ENCODE results near the gene ALAS1.
A peak's percentile ranks its signal among the peaks of the same experiment; 100 is the strongest.

ALAS1 gene

DNA sequence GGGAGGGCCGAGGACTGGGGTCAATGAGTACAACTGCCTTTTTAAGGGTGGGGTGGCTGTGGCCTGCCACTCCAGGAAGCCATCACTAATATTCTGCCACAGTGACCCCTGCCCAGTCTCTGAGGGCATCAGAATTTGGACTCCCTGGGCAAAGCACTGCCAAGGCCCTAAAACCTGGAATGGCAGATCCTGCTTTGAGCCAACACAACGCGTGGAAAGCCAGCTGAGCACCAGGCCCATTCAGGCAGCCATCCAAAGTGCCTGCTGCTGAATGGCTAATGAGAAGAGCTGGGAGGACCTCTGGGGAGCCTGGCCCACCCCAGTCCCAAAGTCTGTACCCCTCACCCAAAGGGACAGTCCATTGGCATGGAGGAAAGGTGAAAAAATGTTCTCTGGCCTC lies 36.0 kb downstream of the ALAS1 start:
- no peak for DNase-seq (ENCODE audit: low read depth, low spot score)

DNA sequence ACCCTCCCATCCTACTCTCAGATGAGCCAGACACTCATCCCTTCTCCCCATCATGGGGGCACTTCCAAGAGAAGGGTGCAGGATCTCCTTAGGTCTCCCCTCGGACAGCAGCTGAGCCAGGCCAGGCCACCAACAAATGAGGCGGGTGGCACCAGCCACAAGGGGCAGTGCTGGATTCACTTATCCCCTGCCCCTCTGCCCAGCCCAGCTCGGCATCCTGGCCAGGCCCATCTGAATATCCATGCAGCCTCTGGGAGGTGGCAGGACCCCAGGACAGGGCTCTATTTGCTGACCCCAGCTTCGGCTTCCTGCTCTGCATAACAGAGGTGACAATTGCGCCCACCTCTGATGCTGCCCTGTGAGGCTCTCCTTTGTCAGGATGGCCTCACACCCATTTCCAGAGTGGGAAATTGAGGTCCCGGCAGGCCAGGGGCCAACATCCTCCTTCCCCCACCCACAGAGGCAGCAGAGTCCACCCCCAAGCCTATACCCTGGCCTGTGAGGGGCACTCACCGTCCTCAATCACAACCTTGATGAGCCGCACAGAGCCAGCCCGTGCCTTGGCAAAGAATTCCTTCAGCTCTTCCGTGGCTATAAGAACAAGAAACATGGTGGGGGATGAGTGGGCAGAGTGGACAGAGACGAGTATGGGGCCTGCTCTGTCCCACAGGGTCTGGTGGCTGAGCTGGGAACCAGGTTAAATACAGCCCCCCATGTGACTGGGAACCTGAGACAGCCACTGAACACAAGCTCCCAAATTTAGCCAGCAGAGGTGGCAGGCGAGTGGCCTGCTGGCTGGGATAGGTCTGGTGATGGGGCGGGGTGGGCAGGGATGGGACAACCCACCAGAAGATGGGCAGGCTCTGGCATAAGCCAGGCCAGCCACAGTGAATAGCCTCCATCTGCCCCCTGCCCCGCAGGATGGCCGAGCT lies 36.8 kb downstream of the ALAS1 start:
- no peak for DNase-seq (ENCODE audit: low read depth, low spot score)

DNA sequence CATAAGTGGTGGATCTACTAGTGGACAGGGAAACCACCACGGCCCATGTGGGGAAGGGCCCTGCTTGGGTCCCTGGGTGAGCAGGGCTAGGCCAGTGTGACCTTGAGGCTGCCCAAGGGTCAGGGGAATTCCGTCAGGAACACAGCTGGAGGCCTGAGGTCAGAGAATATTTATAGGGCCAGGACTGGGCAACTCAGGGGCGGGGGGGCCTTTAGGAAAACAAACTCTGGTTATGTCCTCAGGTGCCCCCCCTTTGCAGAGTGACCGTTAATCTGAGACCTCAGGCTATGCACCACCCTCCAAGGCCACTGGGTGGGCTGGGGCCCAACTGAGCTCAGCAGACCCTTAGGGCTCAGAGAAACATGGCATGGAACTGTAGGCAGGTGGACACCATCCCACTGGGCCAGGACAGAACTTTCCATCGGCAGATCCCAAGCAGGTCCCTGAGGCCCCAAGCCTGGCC lies 38.5 kb downstream of the ALAS1 start:
- DNase-seq (ENCODE audit: low read depth, low spot score) = no peak

DNA sequence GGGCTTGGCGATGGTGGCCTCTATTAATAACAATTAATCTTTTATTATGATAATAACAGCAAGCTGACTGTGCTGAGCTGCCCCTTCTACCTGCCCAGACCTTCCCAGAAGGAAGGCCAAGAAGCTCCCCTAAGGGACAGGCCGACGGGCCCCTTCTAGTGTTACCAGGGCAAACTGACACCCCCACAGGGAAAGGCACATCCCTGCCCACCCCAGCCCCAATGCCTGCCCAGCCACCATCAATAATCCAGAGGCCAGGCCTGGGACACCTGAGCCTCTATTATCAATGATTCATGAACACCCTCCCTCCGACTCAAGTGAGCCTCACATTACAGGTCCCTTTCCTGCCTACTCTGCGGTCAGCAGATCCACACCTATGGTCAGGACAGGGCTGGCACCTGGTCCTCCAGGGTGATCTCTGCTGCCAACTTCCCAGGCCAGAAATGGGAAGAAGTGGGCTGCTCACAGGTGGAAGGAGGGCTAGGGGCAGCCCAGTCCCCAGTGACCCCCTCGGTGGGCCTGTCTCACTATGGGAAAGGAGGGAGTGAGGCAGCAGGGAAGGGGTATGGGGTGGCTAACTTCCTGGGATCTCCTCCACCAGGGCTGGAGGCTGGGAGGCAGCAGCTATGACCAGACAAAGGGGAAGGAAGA lies 39.2 kb downstream of the ALAS1 start:
- DNase-seq (ENCODE audit: low read depth, low spot score) = no peak

DNA sequence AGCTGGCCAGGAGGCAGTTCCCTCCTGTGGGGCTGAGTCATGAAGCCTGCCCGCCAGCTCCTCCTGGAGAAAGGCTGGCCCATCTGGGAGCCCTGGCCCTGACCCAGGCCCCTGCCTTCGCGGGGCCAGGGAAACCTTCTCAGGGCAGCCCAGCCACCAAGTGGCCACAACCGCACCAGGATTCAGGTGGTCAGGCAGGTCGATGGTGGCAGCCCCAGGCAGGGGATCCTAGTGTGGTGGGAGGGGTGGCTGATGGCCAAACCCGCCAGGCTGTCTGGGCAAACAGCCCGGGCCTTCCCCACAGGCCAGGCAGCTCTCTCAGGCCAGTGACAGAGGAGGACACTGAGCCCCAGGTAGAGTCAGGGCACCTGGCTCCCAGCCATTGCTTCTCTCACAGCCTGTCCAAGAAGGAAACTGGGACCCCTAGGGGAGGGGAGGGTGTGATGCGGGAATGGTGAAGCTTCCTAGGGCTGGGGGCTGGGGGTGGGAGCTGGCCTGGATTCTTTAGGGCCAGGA lies 39.8 kb downstream of the ALAS1 start:
- DNase-seq (ENCODE audit: low read depth, low spot score) = peak; percentile 67

DNA sequence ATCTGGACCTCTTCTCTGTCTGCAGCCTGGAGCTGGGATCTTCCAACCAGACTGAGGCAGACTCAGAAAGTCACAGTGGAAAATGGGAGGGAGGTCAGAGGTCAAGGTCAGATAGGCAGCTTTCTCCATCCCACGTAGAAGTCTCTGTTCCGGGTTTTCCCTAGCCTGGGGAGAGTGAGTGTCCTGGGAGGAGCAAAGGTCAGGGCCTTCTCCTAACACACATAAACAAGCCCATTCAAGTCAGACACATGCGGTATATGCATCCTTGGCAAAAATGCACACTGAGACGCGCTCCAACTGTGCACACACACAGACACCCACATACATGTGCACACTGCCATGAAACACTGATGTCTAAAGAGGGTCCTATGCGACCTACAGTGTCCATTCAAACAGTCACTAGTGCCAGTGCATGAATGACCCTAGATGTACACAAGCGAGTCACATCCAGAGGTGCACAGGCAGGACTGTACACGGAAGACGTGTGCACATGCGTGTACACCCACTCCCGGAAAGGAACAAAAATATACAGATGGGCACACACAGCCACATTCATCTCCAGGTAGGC lies 40.3 kb downstream of the ALAS1 start:
- no peak for DNase-seq (ENCODE audit: low read depth, low spot score)

DNA sequence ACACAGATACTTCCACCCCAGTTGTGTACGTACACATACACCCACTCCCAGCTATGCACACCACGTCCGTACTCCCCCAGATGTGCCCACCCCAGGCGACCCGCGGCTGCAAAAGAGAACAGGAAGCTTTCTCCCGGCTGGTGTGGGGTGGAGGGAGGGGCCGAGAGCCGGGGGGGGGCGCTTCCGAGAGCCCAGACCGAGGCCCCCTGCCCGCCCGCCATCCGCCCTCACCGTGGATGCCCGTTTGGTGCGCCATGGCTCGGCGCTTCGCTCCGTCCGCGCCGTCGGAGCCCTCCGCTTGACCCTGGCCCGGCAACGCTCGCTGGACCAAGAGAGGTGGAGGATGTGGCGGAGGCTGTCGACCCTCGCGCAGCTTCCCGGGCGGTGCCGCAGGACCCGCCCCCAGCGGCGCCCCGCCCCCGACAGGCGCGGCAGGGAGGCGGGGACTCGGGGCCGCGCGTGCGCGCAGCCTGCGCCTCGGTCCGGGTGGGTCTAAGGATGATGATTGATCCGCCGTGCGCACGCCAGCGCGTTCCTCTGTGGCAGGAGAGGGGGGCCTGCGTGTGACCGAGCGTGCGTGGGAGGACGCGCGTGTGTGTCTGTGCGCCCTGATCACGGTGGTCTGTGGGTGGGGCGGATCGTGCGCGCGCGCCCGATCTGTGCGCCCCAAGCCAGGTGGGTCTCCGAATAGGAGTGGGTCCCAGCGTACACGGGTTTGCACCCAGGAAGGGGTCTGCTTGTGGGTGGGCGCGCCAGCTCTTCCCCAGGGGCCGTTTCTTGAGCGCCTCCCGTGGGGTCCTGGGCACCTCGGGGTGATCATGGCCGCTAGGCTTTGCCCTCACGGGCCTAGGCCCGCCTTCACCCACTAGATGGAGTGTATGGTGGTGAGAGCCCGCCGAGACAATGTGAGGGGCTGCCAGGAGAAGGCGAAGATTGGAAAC lies 41.1 kb downstream of the ALAS1 start, which contains the start of gene TWF2:
Gene TWF2 (minus strand): TSS at position 398 of the 941 bp plus-strand sequence. CDS start 142 bp downstream, at position 256.
- DNase-seq (ENCODE audit: low read depth, low spot score) = peak; percentile 33

DNA sequence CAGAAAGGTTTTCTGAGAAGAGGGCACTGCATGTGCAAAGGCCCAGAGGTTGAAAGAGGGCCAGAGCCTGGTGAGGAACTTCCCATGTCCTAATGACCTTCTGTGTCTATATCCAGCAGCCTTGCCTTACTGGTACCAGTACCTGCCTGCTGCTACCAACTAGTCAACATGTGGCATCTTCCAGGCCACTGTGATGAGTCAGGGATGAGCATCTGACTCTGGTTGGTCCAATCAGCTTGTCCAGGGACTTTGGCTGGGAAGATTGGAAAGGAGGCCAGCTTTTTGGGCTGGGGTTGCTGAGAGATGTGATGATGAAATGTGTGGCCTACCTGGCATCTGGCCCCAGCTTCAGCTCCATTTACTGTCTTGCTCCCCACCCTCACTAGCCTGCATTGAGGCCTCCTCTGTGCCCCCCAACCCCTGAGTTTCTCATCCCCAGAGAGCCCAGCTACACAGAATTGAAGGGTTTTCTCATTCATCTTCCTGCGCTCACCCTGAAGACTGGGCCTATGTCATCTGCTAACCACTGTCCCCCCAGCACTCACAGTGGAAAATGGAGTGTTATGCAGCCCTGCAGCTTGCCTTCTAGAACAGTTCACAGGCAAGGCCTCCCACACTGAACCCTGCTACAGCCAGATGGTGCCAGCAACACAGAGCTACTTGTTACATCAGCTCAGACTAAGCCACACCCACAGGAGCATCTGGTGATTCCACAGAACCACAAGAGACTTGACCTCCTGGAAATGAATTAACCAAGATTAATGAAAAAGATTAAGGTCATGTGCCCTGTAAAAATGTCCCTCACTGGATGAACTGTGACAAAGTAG lies 42.3 kb downstream of the ALAS1 start:
- DNase-seq (ENCODE audit: low read depth, low spot score) = no peak

DNA sequence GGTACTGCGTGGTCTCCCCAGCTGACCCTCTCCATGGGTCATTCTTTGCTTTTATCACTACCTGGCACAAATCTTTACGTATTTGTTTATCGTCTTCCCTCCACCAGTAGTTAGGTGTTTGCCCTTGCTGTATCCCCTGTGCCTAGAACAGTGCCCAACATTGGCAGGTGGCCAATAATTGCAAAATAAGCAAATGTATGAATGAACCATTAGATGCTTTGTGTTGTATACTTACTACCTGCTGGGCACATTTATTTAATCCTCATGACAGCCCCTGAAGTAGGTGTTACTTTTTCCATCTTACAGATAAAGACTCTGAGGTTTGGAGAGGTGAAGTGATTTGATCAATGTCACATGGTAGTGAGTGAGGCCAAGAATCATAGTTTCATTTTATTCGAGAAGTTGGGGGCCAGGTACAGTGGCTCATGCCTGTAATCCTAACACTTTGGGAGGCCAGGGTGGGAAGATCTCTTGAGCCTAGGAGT lies 43.0 kb downstream of the ALAS1 start:
- DNase-seq (ENCODE audit: low read depth, low spot score) = no peak

DNA sequence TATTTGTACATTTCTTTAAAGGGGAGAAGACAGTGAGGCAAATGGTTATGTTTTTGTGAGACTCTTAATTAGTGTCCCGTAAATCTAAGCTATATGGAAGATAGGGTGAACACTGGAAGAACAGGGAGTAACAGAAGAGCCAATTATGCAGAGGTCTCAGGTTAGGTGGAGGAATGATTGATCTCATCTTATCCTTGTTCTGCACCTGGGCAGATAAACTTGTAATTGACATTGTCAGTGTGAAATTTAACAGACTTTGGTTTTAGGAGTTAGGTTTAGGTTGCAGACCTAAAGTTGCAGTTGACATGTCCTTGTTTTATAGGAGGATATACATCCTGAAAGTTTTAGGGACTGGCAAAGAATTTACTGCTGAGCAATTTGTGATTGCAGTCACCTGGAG lies 44.1 kb downstream of the ALAS1 start:
- DNase-seq (ENCODE audit: low read depth, low spot score) = no peak

DNA sequence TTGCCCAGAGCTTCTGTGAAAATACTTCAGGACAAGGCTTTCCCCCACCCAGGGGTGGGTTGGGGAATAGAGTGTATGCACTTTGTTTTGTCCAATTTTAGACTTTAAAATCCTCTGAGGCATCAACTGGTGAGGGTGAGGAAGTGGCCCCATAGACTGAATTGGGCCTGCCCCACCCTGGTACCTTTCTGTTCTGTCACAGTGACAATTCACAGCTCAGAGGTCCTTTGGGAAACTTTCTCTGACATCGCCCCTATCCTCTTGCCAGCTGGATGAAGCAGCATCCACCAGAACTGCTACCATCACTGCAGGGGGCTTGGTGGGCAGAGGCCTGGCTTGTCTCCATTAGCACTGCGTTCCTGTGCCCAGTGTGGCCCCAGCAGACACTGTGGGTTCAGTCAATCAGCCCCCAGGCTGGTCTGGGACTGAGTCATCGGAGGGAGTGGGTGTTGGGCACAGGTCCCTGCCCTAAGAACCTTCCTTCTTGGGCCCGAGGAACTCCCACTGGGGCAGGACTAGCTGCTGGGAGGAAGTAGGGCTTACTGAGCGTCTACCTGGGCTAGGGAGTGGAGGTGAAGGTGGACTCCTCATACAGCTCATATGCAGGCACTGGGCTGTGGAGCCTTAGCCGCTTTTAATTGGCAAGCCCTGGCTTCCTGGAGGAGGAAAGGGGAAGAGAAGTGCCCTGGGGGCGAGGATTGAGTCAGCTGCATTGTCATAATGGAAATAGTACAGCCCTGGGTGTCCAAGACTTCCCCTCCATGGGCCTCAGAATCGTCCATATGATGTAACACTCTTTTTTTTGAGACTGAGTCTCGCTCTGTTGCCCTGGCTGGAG lies 46.0 kb downstream of the ALAS1 start:
- DNase-seq (ENCODE audit: low read depth, low spot score) = no peak

DNA sequence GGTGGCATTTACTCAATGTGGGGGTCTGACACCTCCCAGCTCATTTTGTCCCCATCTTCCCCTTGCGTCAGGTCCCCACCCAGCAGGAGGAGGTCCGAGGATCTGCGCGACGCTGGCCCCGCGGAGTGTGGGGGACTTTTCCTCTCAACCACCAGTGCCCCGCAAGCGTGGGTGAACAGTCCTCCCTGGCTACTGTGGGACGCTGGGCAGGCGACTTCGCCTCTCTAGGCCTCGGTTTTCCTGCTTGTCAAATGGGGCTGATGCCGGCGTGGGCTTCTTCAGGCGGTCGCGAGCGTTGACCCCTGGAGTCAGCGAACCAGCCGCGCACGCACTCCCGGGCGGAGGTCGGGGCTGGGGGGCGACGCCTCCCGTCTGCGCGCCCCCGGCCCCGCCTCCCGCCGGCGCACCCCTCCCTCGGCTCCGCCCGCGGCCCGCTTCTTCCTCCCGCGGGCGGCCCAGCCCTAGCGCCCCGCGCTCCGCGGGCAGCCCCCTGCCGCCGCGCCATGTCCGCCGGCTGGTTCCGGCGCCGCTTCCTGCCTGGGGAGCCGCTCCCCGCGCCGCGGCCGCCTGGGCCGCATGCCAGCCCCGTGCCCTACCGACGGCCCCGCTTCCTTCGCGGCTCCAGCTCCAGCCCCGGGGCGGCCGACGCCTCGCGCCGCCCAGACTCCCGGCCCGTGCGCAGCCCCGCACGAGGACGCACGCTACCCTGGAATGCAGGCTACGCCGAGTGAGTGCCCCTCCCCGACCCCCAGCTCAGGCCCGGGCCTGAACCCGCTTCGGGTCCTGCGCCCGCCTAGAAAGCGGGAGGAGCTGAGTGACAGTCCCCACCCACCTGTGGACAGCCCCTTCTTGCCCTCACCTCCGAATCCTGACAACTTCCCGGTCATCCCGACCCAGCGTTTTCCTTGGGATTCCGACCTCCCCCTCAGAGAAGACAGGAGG lies 47.6 kb downstream of the ALAS1 start, which contains the start of gene PPM1M:
Gene PPM1M (plus strand): TSS at position 438 of the 942 bp plus-strand sequence. CDS start 66 bp downstream, at position 504.
- DNase-seq (ENCODE audit: low read depth, low spot score) = no peak

DNA sequence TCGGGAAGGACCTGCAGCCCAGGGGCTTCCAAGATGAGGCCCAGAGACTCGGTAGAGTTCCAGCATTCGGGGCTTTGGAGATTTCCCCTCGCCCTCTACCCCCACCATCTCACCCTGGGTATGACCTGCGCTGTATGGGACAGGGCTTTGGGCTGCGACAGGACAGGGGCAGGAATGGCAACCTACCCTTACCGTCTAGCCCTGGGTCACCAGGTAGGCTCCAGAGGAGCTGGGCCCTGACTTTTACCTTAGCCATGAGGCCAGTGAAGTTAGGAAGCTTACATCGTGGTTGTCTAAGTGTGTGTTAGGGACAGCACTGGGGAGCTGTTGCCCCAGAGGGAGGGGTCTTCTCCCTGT lies 48.3 kb downstream of the ALAS1 start:
- DNase-seq (ENCODE audit: low read depth, low spot score) = no peak

DNA sequence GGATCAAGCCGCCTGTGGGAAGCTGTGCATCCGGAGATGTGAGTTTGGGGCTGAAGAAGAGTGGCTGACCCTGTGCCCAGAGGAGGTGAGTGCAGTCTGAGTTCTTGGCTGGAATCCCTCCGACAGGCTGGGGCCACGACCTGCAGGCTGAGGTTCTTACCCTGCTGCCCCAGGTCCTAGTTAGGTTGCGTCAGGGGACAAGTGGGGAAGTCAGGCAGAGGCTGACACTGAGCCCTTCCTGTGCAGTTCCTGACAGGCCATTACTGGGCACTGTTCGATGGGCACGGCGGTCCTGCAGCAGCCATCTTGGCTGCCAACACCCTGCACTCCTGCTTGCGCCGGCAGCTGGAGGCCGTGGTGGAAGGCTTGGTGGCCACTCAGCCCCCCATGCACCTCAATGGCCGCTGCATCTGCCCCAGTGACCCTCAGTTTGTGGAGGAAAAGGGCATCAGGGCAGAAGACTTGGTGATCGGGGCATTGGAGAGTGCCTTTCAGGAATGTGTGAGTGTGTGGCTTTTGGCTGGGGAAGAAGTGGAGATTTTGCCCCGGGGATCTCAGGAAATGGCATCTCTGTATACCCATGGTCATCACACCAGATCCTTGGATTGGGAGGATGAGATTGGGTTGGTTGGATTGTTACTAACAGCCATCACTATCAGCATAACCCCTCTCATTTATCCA lies 48.9 kb downstream of the ALAS1 start:
- DNase-seq (ENCODE audit: low read depth, low spot score) = no peak

DNA sequence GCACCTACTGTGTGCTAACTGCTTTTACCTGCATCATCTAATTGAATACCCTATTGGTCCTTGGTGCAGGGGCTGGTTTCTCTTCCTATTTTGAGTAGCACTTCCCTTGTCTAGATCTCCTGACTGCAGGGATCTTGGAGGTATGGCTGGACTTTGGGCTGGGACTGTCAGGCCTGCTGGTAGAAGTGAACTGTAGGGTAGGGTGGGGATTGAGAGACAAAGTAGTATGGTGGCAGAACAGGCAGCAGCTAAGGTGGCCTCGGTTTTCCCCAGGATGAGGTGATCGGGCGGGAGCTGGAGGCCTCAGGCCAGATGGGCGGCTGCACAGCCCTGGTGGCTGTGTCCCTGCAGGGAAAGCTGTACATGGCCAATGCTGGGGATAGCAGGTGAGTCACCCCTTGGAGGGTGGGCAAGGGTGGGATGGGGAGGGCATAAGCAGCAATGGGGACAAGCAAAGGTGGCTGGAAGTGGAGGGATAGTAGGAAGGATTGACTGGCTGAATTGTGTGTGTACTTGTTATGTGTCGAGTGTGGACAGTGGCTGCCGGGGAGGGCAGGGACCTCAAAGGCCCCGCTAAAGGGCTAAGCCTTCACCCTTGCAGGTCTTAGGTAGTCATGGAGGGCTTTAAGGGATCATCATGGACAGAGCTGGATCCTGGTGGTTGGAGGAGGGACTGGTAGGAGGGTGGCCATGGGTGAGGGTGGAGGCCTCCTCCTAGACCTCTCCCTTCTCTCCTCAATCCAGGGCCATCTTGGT lies 49.6 kb downstream of the ALAS1 start:
- no peak for DNase-seq (ENCODE audit: low read depth, low spot score)

DNA sequence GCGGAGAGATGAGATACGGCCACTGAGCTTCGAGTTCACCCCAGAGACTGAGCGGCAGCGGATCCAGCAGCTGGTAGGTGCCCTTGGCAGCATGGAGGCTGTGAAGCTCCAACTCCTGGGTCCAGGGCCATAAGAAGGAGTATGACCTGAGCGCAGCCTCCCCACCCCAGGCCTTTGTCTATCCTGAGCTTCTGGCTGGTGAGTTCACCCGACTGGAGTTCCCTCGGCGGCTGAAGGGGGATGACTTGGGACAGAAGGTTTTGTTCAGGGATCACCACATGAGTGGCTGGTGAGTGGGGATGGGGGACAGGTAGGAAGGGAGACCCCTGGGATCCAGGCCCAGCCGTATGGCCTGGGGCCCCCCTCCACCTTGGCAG lies 50.2 kb downstream of the ALAS1 start:
- DNase-seq (ENCODE audit: low read depth, low spot score) = no peak
